B cell (primary cell): Measurements from ENCODE around the gene PSTK. TPM values are rescaled to one million over a fixed set of nuclear protein-coding genes. Genes with fewer than 3 reads are reported as not detected.

Experiments
- ATAC-seq: fragments of 200-7000 bp; cut with Tn5 transposase; one replicate; pipeline ENCODE4 v1.10.0; 2021; ENCODE audit warnings: low read depth, mild to moderate bottlenecking, moderate number of reproducible peaks, moderate library complexity
- CTCF ChIA-PET: fragments of 350-600 bp; sonication (Branson Sonifier 250); formaldehyde crosslinking; loops from one replicate; lab custom pipeline; 2021; ENCODE audit warnings: antibody characterized with exemption, inconsistent platforms; lab: Charles Lee
- POLR2A ChIA-PET: fragments of 350-600 bp; sonication (Branson Sonifier 250); formaldehyde crosslinking; loops from one replicate; lab custom pipeline; 2021; ENCODE audit warnings: antibody characterized with exemption; lab: Charles Lee
- DNase-seq: peaks from one replicate; pipeline ENCODE4 v3.0.0; 2013
- H2AFZ ChIP-seq: 2 replicates; pipeline ENCODE4 v1.6.1; 2012; ENCODE audit warnings: mild to moderate bottlenecking, low read depth, low read length; ENCODE audit not compliant: insufficient read depth, poor library complexity, severe bottlenecking
- H3K27ac ChIP-seq, 2 donors: 1 replicate in 1 of 2; 2 replicates in 1 of 2; pipeline ENCODE4 v1.5.1; 2012 to 2013; ENCODE audit warnings: low read length in 2 of 2, mild to moderate bottlenecking in 2 of 2, moderate library complexity in 1 of 2
- H3K27me3 ChIP-seq, 4 experiments: fragments of 200-600 bp in 1 of 4; sonication (generic) in 1 of 4; replicated peaks in 1 of 4; 1 replicate in 2 of 4; 2 replicates in 2 of 4; pipeline versions ENCODE4 v1.6.1 to v1.7.0; 2013 to 2016; ENCODE audit warnings: low read length in 3 of 4, mild to moderate bottlenecking in 2 of 4, mixed read lengths in 1 of 4, moderate library complexity in 1 of 4; ENCODE audit not compliant: insufficient read depth in 4 of 4, control insufficient read depth in 3 of 4; ENCODE audit errors: control extremely low read depth in 1 of 4
- H3K36me3 ChIP-seq, 2 experiments: replicated peaks in 1 of 2; 1 replicate in 1 of 2; 2 replicates in 1 of 2; pipeline versions ENCODE4 v1.6.1 to v1.7.1; 2013; ENCODE audit warnings: low read length in 1 of 2; ENCODE audit not compliant: insufficient read depth in 2 of 2, control insufficient read depth in 1 of 2; ENCODE audit errors: control extremely low read depth in 1 of 2, extremely low read depth in 1 of 2
- H3K4me1 ChIP-seq, 2 donors: fragments of 200-600 bp in 1 of 2; sonication (generic) in 1 of 2; 1 replicate in 1 of 2; 2 replicates in 1 of 2; pipeline versions ENCODE4 v1.5.1 to v1.6.1; 2013 to 2017; ENCODE audit warnings: low read length in 2 of 2; ENCODE audit not compliant: control insufficient read depth in 2 of 2, insufficient read depth in 2 of 2
- H3K4me2 ChIP-seq: replicated peaks from 2 replicates; pipeline ENCODE3; 2012; ENCODE audit warnings: mild to moderate bottlenecking, low read depth, low read length; ENCODE audit not compliant: poor library complexity, severe bottlenecking
- H3K4me3 ChIP-seq, 5 experiments: fragments of 200-600 bp in 1 of 5; sonication (generic) in 1 of 5; 1 replicate in 3 of 5; 2 replicates in 2 of 5; pipeline versions ENCODE4 v1.5.1 to v1.7.0; 2011 to 2016; ENCODE audit warnings: low read length in 4 of 5, mild to moderate bottlenecking in 4 of 5, low read depth in 2 of 5, control low read depth in 1 of 5, moderate library complexity in 1 of 5; ENCODE audit not compliant: insufficient read depth in 1 of 5; ENCODE audit errors: control extremely low read depth in 1 of 5, extremely low read depth in 1 of 5
- H3K79me2 ChIP-seq: fragments of 200-600 bp; sonication (generic); one replicate; pipeline ENCODE4 v1.6.0; 2016; ENCODE audit warnings: low read length; ENCODE audit not compliant: control insufficient read depth, insufficient read depth
- H3K9ac ChIP-seq: fragments of 200-600 bp; sonication (generic); 2 replicates; pipeline ENCODE4 v1.6.1; 2017; ENCODE audit warnings: mild to moderate bottlenecking, low read length, moderate library complexity
- H3K9me3 ChIP-seq, 3 donors: one replicate each; pipeline versions ENCODE4 v1.6.1 to v1.7.1; 2013; ENCODE audit warnings: low read length in 2 of 3; ENCODE audit not compliant: control insufficient read depth in 2 of 3, insufficient read depth in 1 of 3; ENCODE audit errors: control extremely low read depth in 1 of 3
- H4K20me1 ChIP-seq: 2 replicates; pipeline ENCODE4 v1.6.0; 2012; ENCODE audit warnings: mild to moderate bottlenecking, low read length; ENCODE audit not compliant: insufficient read depth, control insufficient read depth, poor library complexity, severe bottlenecking
- H3K27ac Mint-ChIP-seq: one replicate; pipeline ENCODE4 v1.8.0; 2021; ENCODE audit warnings: mixed read lengths
- H3K27me3 Mint-ChIP-seq: one replicate; pipeline ENCODE4 v1.8.0; 2021; ENCODE audit warnings: mixed read lengths
- H3K4me1 Mint-ChIP-seq: one replicate; pipeline ENCODE4 v1.8.0; 2021; ENCODE audit warnings: mixed read lengths
- H3K4me3 Mint-ChIP-seq: one replicate; pipeline ENCODE4 v1.8.0; 2021; ENCODE audit warnings: mixed read lengths
- H3K9me3 Mint-ChIP-seq: one replicate; pipeline ENCODE4 v1.8.0; 2022; ENCODE audit warnings: mixed read lengths; ENCODE audit not compliant: insufficient read depth
- EZH2 ChIP-seq: IDR thresholded peaks from 2 replicates; pipeline ENCODE4 v1.6.1; 2012; ENCODE audit warnings: borderline replicate concordance, low read depth, mild to moderate bottlenecking, moderate library complexity, low read length; ENCODE audit not compliant: insufficient read depth, poor library complexity, severe bottlenecking
- WGBS: methylation state at CpG from one replicate; pipeline ENCODE4 v1.1.5; 2013; ENCODE audit warnings: missing lambda C conversion rate; ENCODE audit not compliant: insufficient coverage; 5-methylcytosine and 5-hydroxymethylcytosine counted together
- intact Hi-C: fragments of 100-400 bp; cut with micrococcal nuclease; formaldehyde crosslinking; loops from one replicate; pipeline ENCODE4 v1.10.0; 2022
- polyA plus RNA-seq: library from polyadenylated mRNA; depleted of rRNA; stranded (reverse); fragments of >200 nt; gene quantifications from 2 replicates; pipeline ENCODE4 v1.2.3, GENCODE V29; 2012
- total RNA-seq, 2 donors: library from RNA; stranded (reverse); fragments of 120-200 nt in 1 of 2; gene quantifications; 1 replicate in 1 of 2; 2 replicates in 1 of 2; pipeline versions ENCODE4 v1.2.3 to v1.2.4, GENCODE V29; 2013 to 2022
- TF ChIP-seq, protein P1 (sequence below): fragments of 200-600 bp; IDR thresholded peaks from one replicate; pipeline ENCODE4 v1.8.0; 2022; ENCODE audit warnings: antibody characterized with exemption, mild to moderate bottlenecking

PSTK gene
- total and polyA plus RNA-seq, 2 donors (not counting 1 experiment from before 2014, with no cell fraction given): 4.2 to 8.5 TPM

GRCh38 chr10:123021517-123021916 is 41.3 kb downstream of the PSTK start:
- H4K20me1 ChIP-seq: no peaks in the 10 kb centered on the region
- intact Hi-C loops: no loop called here
- Mint-ChIP-seq H3K9me3 (no peaks in the 10 kb centered on the region), H3K4me3 (no peak overlapping the region), H3K4me1 (peaks cover 13% of the 10 kb centered on the region), H3K27ac (no peak overlapping the region), H3K27me3 (no peaks in the 10 kb centered on the region)
- no peaks in the 10 kb centered on the region for H3K9me3 ChIP-seq
- H3K27me3 ChIP-seq: no peaks in the 10 kb centered on the region
- H3K79me2 ChIP-seq: no peaks in the 10 kb centered on the region
- no peak overlapping the region for H3K27ac ChIP-seq
- no peaks in the 10 kb centered on the region for H3K36me3 ChIP-seq
- H2AFZ ChIP-seq: no peak overlapping the region
- no peak overlapping the region for H3K4me3 ChIP-seq
- WGBS: no CpG with 5 or more reads among the region's 3 CpGs
- ChIA-PET POLR2A (no interaction called here), CTCF (interaction anchor here (1.9 kb wide), 1 partner anchor 9 kb away, joined by 4 read pairs; no protein-coding TSS in a partner anchor)
- no peak overlapping the region for H3K4me2 ChIP-seq
- H3K9ac ChIP-seq: no peak overlapping the region
- ATAC-seq (no peak), DNase-seq (no peak)
- TF ChIP-seq, protein P1, sequence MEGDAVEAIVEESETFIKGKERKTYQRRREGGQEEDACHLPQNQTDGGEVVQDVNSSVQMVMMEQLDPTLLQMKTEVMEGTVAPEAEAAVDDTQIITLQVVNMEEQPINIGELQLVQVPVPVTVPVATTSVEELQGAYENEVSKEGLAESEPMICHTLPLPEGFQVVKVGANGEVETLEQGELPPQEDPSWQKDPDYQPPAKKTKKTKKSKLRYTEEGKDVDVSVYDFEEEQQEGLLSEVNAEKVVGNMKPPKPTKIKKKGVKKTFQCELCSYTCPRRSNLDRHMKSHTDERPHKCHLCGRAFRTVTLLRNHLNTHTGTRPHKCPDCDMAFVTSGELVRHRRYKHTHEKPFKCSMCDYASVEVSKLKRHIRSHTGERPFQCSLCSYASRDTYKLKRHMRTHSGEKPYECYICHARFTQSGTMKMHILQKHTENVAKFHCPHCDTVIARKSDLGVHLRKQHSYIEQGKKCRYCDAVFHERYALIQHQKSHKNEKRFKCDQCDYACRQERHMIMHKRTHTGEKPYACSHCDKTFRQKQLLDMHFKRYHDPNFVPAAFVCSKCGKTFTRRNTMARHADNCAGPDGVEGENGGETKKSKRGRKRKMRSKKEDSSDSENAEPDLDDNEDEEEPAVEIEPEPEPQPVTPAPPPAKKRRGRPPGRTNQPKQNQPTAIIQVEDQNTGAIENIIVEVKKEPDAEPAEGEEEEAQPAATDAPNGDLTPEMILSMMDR: no peak
- TF ChIP-seq EZH2: no peak
- peaks cover 0 to 4% of the 10 kb centered on the region in 2 donors for H3K4me1 ChIP-seq

- Mint-ChIP-seq H3K27ac (no peak overlapping the region), H3K27me3 (no peaks in the 10 kb centered on the region), H3K4me3 (no peak overlapping the region), H3K4me1 (peaks cover 15% of the 10 kb centered on the region), H3K9me3 (no peaks in the 10 kb centered on the region)
- intact Hi-C loops: no loop called here
- Histone ChIP-seq H3K9me3 (no peaks in the 10 kb centered on the region), H3K79me2 (no peaks in the 10 kb centered on the region), H3K4me2 (no peak overlapping the region), H3K9ac (no peak overlapping the region), H3K4me1 (peaks cover 0 to 4% of the 10 kb centered on the region in 2 donors), H3K27me3 (no peaks in the 10 kb centered on the region), H3K36me3 (no peaks in the 10 kb centered on the region), H3K4me3 (no peak overlapping the region), H4K20me1 (no peaks in the 10 kb centered on the region), H2AFZ (no peak overlapping the region), H3K27ac (no peak overlapping the region)
- CTCF ChIA-PET: interaction anchor here (1.3 kb wide), 1 partner anchor 10 kb away, joined by 3 read pairs; no protein-coding TSS in a partner anchor
- no CpG with 5 or more reads among the region's 2 CpGs for WGBS
- POLR2A ChIA-PET: no interaction called here
- ATAC-seq (no peak), DNase-seq (no peak)
- no peak for TF ChIP-seq EZH2
- TF ChIP-seq, protein P1: no peak
Observed at GRCh38 chr10:123024540-123024939, 44.3 kb downstream of the PSTK start.
